HEK293T (cell line): ENCODE results near the gene TMEM61.

Experiments used
- CTCF ChIA-PET: fragments of 350-600 bp; formaldehyde crosslinking; extraction: SDS; loops from one replicate; lab custom pipeline; 2021; ENCODE audit warnings: antibody characterized with exemption, inconsistent platforms; lab: Yijun Ruan, JAX
- POLR2A ChIA-PET: fragments of 350-600 bp; formaldehyde crosslinking; extraction: SDS; loops from one replicate; lab custom pipeline; 2020; ENCODE audit warnings: antibody characterized with exemption, inconsistent platforms; lab: Yijun Ruan, JAX
- DNase-seq: peaks from one replicate; pipeline ENCODE4 v3.0.0; 2012; ENCODE audit warnings: mixed read lengths; ENCODE audit errors: extremely low spot score
- ARNT ChIP-seq: fragments of 450-650 bp; IDR thresholded peaks from 2 replicates; pipeline ENCODE4 v1.6.1; 2017; ENCODE audit warnings: mild to moderate bottlenecking
- BHLHE40 ChIP-seq: fragments of 450-650 bp; IDR thresholded peaks from 2 replicates; pipeline ENCODE4 v1.6.1; 2016; ENCODE audit warnings: mild to moderate bottlenecking, moderate library complexity, borderline replicate concordance
- CTBP1 ChIP-seq: fragments of 450-650 bp; IDR thresholded peaks from 2 replicates; pipeline ENCODE4 v1.6.1; 2016; ENCODE audit warnings: borderline replicate concordance
- ELF4 ChIP-seq: fragments of 450-650 bp; IDR thresholded peaks from 2 replicates; pipeline ENCODE4 v1.6.1; 2017; ENCODE audit warnings: antibody characterized with exemption
- FOXA1 ChIP-seq: fragments of 450-650 bp; IDR thresholded peaks from 2 replicates; pipeline ENCODE4 v1.6.1; 2016; ENCODE audit warnings: mild to moderate bottlenecking
- FOXK2 ChIP-seq: fragments of 450-650 bp; IDR thresholded peaks from 2 replicates; pipeline ENCODE4 v1.6.1; 2016; ENCODE audit warnings: mild to moderate bottlenecking
- FOXM1 ChIP-seq: fragments of 450-650 bp; IDR thresholded peaks from 2 replicates; pipeline ENCODE4 v1.6.1; 2017; ENCODE audit warnings: mild to moderate bottlenecking, borderline replicate concordance
- HDGF ChIP-seq: fragments of 450-650 bp; IDR thresholded peaks from 2 replicates; pipeline ENCODE4 v1.6.1; 2017; ENCODE audit warnings: antibody characterized with exemption, borderline replicate concordance
- L3MBTL2 ChIP-seq: fragments of 450-650 bp; conservative IDR thresholded peaks from 2 replicates; pipeline ENCODE4 v1.6.1; 2016; ENCODE audit warnings: mild to moderate bottlenecking
- LEF1 ChIP-seq: fragments of 450-650 bp; IDR thresholded peaks from 2 replicates; pipeline ENCODE4 v1.6.1; 2017; ENCODE audit warnings: mild to moderate bottlenecking, borderline replicate concordance
- NFRKB ChIP-seq: fragments of 450-650 bp; IDR thresholded peaks from 2 replicates; pipeline ENCODE4 v1.6.1; 2016; ENCODE audit warnings: mild to moderate bottlenecking, moderate library complexity
- PKNOX1 ChIP-seq: fragments of 450-650 bp; IDR thresholded peaks from 2 replicates; pipeline ENCODE4 v1.6.1; 2016
- SP1 ChIP-seq: fragments of 450-650 bp; IDR thresholded peaks from 2 replicates; pipeline ENCODE4 v1.6.1; 2017
- SUZ12 ChIP-seq: fragments of 450-650 bp; IDR thresholded peaks from 2 replicates; pipeline ENCODE4 v1.6.1; 2016; ENCODE audit warnings: mild to moderate bottlenecking
- TARDBP ChIP-seq: fragments of 450-650 bp; IDR thresholded peaks from 2 replicates; pipeline ENCODE4 v1.6.1; 2016
- ZNF384 ChIP-seq: fragments of 450-650 bp; IDR thresholded peaks from 2 replicates; pipeline ENCODE4 v1.6.1; 2016

Gene TMEM61

GRCh38 chr1:54970901-54971300, 9.5 kb upstream of the TMEM61 start:
- no peak for DNase-seq
- CTCF ChIA-PET, result interaction anchor here (1.0 kb wide), 1 partner anchor 51 kb away, joined by 4 read pairs; no protein-coding TSS in a partner anchor
- TF ChIP-seq SP1 (no peak), CTBP1 (no peak), LEF1 (no peak), FOXK2 (no peak), L3MBTL2 (no peak), ELF4 (no peak), ZNF384 (no peak), BHLHE40 (no peak), PKNOX1 (no peak), TARDBP (no peak), FOXM1 (no peak), SUZ12 (no peak), ARNT (no peak), HDGF (no peak), FOXA1 (no peak), NFRKB (no peak)
- POLR2A ChIA-PET, result no interaction called here

- DNase-seq, result no peak
- CTCF ChIA-PET, result interaction anchor here (0.7 to 2.4 kb wide), 3 partner anchors 20 to 51 kb away, joined by 4 to 5 read pairs (median 4); no protein-coding TSS in a partner anchor
- no peak for TF ChIP-seq FOXA1
- TF ChIP-seq LEF1, result no peak
- TF ChIP-seq SP1, result no peak
- no peak for TF ChIP-seq TARDBP
- no peak for TF ChIP-seq CTBP1
- TF ChIP-seq SUZ12, result no peak
- no peak for TF ChIP-seq HDGF
- TF ChIP-seq ZNF384, result no peak
- POLR2A ChIA-PET, result no interaction called here
These were observed 9.1 kb upstream of the TMEM61 start for GRCh38 chr1:54971317-54971791.

DNA sequence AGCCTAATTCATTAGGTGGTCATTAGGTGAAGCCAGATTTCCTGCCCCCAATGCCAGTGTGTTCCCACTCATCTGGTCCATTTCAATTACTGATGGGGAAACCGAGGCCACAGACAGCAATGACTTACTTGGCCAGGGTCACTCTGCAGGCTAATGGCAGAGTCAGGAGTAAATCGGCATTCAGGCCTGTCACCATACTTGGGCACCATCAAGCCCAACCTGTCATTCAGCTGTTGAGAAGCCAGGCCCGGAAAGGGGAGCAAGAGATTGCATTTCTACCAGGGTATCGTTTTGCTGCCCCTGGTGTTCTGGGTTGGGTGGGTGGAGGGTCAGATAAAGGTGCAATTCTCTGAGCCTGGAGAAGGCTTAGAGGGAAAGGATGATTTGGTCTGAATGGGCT, 8.0 kb upstream of the TMEM61 start:
- POLR2A ChIA-PET, result no interaction called here

DNA sequence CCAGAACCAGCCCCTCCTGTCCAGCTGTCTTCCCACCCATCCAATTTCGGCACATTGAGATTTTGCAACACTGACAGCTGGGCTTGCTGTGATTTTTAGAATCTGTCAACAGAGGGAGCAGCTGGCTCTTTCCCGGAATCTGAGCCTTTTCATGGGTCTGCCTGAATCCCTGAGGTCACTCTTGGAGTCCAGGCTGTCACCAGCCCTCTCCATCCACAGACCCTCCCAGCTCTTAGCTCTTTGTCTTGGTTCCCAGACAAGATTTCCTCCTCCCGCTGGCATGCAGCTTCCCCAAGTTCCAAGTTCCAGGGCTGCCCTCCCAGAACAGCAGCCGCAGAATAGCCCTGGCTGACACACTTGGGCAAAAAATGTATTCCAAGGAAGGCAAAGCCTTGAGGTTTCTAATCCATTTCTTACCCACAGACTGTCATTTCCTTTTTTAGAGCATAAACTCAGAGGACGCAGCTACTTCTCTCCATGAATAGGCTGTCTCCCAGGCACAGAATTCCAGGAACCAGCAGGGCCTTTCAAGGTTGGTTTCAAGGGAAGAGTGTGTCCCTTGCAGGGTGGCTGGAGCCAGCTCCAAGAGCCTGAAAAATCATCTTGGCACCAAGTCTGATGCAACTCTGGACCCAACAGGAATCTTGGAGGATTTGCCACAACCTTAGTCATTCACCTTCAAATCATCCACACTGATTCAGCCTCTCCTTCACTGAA, 7.1 kb upstream of the TMEM61 start:
- POLR2A ChIA-PET, result no interaction called here
- CTCF ChIA-PET, result interaction anchor here (2.4 kb wide), 1 partner anchor 22 kb away, joined by 5 read pairs; no protein-coding TSS in a partner anchor

More for the DNA sequence above, 8.0 kb upstream of the TMEM61 start:
- DNase-seq, result no peak
- TF ChIP-seq SUZ12, result no peak
- no peak for TF ChIP-seq ELF4
- no peak for TF ChIP-seq FOXM1
- TF ChIP-seq L3MBTL2, result no peak
- no peak for TF ChIP-seq SP1
- no peak for TF ChIP-seq BHLHE40
- no peak for TF ChIP-seq TARDBP
- TF ChIP-seq FOXK2, result no peak
- TF ChIP-seq LEF1, result no peak
- TF ChIP-seq HDGF, result no peak
- no peak for TF ChIP-seq ARNT
- no peak for TF ChIP-seq CTBP1
- no peak for TF ChIP-seq FOXA1
- no peak for TF ChIP-seq PKNOX1
- TF ChIP-seq NFRKB, result no peak
- no peak for TF ChIP-seq ZNF384
- CTCF ChIA-PET, result interaction anchor here (2.4 kb wide), 1 partner anchor 21 kb away, joined by 5 read pairs; no protein-coding TSS in a partner anchor

GRCh38 chr1:54975356-54976108, 4.9 kb upstream of the TMEM61 start:
- ChIA-PET POLR2A (no interaction called here), CTCF (no interaction called here)
- no peak for DNase-seq
- TF ChIP-seq ELF4 (no peak), FOXA1 (no peak), ARNT (no peak), HDGF (no peak), ZNF384 (no peak), PKNOX1 (no peak), TARDBP (no peak), SP1 (no peak), FOXK2 (no peak), FOXM1 (no peak)

More for the DNA sequence above, 7.1 kb upstream of the TMEM61 start:
- TF ChIP-seq ARNT, result no peak
- peak; percentile 33; the same call in 1 of the 2 replicates for TF ChIP-seq PKNOX1
- peak; percentile 72 for DNase-seq
